Small intestine (tissue), 7 donors: ENCODE measurements around the gene SMAD3. TPM values are rescaled to one million over a fixed set of nuclear protein-coding genes. Genes with fewer than 3 reads are reported as not detected.

Source experiments
- DNase-seq, 2 donors: peaks; one replicate each; pipeline versions ENCODE4 v3.0.0 to v3.0.0-alpha.2; 2013
- FAIRE-seq: peaks from 2 replicates; lab custom pipeline; 2012; peaks lifted over from hg19 to GRCh38; lab: Jason Lieb, UNC
- H3K27ac ChIP-seq, 3 donors: one replicate each; pipeline ENCODE4 v1.5.1; 2013; ENCODE audit warnings: low read length in 2 of 3, mild to moderate bottlenecking in 2 of 3, control low read depth in 1 of 3, inconsistent platforms in 1 of 3, low read depth in 1 of 3, moderate library complexity in 1 of 3
- H3K27me3 ChIP-seq, 3 donors: one replicate each; pipeline ENCODE4 v1.6.1; 2013; ENCODE audit warnings: low read length in 3 of 3, inconsistent platforms in 1 of 3; ENCODE audit not compliant: control insufficient read depth in 3 of 3, insufficient read depth in 3 of 3
- H3K36me3 ChIP-seq, 3 donors: one replicate each; pipeline ENCODE4 v1.6.1; 2013; ENCODE audit warnings: low read length in 3 of 3, inconsistent platforms in 1 of 3, low read depth in 1 of 3, mild to moderate bottlenecking in 1 of 3, moderate library complexity in 1 of 3; ENCODE audit not compliant: control insufficient read depth in 3 of 3, insufficient read depth in 2 of 3
- H3K4me1 ChIP-seq, 3 donors: one replicate each; pipeline ENCODE4 v1.6.1; 2013; ENCODE audit warnings: low read length in 2 of 3, inconsistent platforms in 1 of 3, low read depth in 1 of 3, mild to moderate bottlenecking in 1 of 3, moderate library complexity in 1 of 3; ENCODE audit not compliant: control insufficient read depth in 3 of 3, insufficient read depth in 2 of 3
- H3K4me3 ChIP-seq, 3 donors: one replicate each; pipeline ENCODE4 v1.5.1; 2013; ENCODE audit warnings: low read length in 3 of 3, control low read depth in 1 of 3, inconsistent platforms in 1 of 3, low read depth in 1 of 3, mild to moderate bottlenecking in 1 of 3, moderate library complexity in 1 of 3
- H3K9me3 ChIP-seq, 2 donors: one replicate each; pipeline ENCODE4 v1.6.1; 2013; ENCODE audit warnings: low read depth in 1 of 2, low read length in 1 of 2; ENCODE audit not compliant: control insufficient read depth in 2 of 2, insufficient read depth in 1 of 2
- WGBS, 3 donors: extraction: QIAGEN DNeasy Blood & Tissue Kit; methylation state at CpG; one replicate each; pipeline ENCODE4 v1.1.7; 2013; 5-methylcytosine and 5-hydroxymethylcytosine counted together
- polyA plus RNA-seq, 4 donors: library from polyadenylated mRNA; stranded (reverse) in 3 of 4; unstranded in 1 of 4; fragments of 200-250 nt in 3 of 4; fragments of 120-200 nt in 1 of 4; gene quantifications; one replicate each; pipeline versions ENCODE4 v1.2.1 to v1.2.3, GENCODE V29; 2013
- donor health status: healthy with polysubstance abuse.
- donor health status: control.
- donor health status: control.
- donor health status: Bipolar disorder and iron deficiency.
- donor health status: healthy.

Gene SMAD3
- polyA plus RNA-seq, 4 donors, result 11.6 to 33.2 (median 14.6) TPM

- WGBS, 3 donors, result 27 to 55% (median 40%) methylated on average over 3 of the region's 3 CpGs
- no peak for FAIRE-seq
- Histone ChIP-seq H3K27ac (peak overlapping the region in 1 of 3 donors; percentile 20), H3K36me3 (no peaks in the 10 kb centered on the region), H3K9me3 (no peaks in the 10 kb centered on the region), H3K4me3 (no peak overlapping the region), H3K4me1 (peaks cover 0 to 13% (median 0%) of the 10 kb centered on the region in 3 donors), H3K27me3 (no peaks in the 10 kb centered on the region)
- peak; percentile 33 to 44 for DNase-seq
Observed at GRCh38 chr15:67240235-67241131, 175.1 kb downstream of the SMAD3 start.

- H3K9me3 ChIP-seq, result no peaks in the 10 kb centered on the region
- no peaks in the 10 kb centered on the region for H3K27me3 ChIP-seq
- peaks cover 0 to 4% (median 0%) of the 10 kb centered on the region in 3 donors for H3K36me3 ChIP-seq
- no peak overlapping the region for H3K4me3 ChIP-seq
- H3K27ac ChIP-seq, result peak overlapping the region in 1 of 3 donors; percentile 44
- H3K4me1 ChIP-seq, result peaks cover 0 to 13% (median 0%) of the 10 kb centered on the region in 3 donors
- 73 to 90% (median 76%) methylated on average over 4 of the region's 4 CpGs for WGBS, 3 donors
- no peak for DNase-seq
- FAIRE-seq, result no peak
Observed at GRCh38 chr15:67241132-67241855, 175.9 kb downstream of the SMAD3 start.

GRCh38 chr15:67242708-67243111 lies 177.3 kb downstream of the SMAD3 start:
- Histone ChIP-seq H3K27me3 (no peaks in the 10 kb centered on the region), H3K27ac (no peak overlapping the region), H3K4me3 (no peak overlapping the region), H3K36me3 (peaks cover 0 to 4% (median 0%) of the 10 kb centered on the region in 3 donors), H3K9me3 (no peaks in the 10 kb centered on the region), H3K4me1 (peaks cover 0 to 13% (median 0%) of the 10 kb centered on the region in 3 donors)
- no peak for DNase-seq
- 49 to 72% (median 62%) methylated on average over 3 of the region's 3 CpGs for WGBS, 3 donors
- FAIRE-seq, result no peak

Other genes starting within 250 kb of the SMAD3 start
- gene AAGAB, start 189.1 kb downstream of the SMAD3 start, polyA plus RNA-seq, result 10 to 100 TPM; 23.0 to 27.9 (median 25.8) TPM
- gene IQCH, start 189.2 kb downstream of the SMAD3 start, polyA plus RNA-seq, result under 1 TPM in 3 of 4 donors, not detected in 1; 0.27 to 0.72 (median 0.36) TPM